ENCODE data around the gene TNS3.
"Not testable (repeated sequence)": the region's sequence is repeated elsewhere in the genome, so short reads cannot be mapped to it uniquely, and the experiment has no call there.

Gene TNS3

DNA sequence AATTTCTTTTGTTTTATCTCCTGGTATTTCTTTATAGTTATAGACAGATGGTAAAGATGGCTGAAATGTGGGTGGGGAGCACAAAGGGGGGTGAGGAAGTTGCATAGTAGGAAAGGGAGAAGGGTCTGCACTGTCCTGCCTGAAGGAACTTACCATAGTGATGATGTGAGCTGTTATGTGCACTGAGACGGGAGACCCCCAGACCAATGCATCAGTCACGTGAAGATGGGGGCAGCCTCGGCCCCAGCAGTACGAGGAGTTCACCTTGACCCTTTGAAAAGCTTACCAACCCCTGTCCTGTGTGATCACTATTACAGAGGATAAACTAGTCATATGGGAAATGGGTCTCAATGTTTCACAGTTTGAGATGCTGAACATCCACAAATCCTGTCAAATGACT is 316.3 kb downstream of the TNS3 start:
- TF ChIP-seq, protein P1, sequence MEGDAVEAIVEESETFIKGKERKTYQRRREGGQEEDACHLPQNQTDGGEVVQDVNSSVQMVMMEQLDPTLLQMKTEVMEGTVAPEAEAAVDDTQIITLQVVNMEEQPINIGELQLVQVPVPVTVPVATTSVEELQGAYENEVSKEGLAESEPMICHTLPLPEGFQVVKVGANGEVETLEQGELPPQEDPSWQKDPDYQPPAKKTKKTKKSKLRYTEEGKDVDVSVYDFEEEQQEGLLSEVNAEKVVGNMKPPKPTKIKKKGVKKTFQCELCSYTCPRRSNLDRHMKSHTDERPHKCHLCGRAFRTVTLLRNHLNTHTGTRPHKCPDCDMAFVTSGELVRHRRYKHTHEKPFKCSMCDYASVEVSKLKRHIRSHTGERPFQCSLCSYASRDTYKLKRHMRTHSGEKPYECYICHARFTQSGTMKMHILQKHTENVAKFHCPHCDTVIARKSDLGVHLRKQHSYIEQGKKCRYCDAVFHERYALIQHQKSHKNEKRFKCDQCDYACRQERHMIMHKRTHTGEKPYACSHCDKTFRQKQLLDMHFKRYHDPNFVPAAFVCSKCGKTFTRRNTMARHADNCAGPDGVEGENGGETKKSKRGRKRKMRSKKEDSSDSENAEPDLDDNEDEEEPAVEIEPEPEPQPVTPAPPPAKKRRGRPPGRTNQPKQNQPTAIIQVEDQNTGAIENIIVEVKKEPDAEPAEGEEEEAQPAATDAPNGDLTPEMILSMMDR (IDR thresholded peaks at IDR 0.05; ENCODE audit: low read depth, low read length) = no peak
- DNase-seq (ENCODE audit: low read depth, low spot score) = no peak
- H3K4me3 ChIP-seq (ENCODE audit: low read depth, low read length) = no peak overlapping the region
- in situ Hi-C loops (cut with HindIII; ENCODE audit: low sequenced_read_pairs) = no loop called here

DNA sequence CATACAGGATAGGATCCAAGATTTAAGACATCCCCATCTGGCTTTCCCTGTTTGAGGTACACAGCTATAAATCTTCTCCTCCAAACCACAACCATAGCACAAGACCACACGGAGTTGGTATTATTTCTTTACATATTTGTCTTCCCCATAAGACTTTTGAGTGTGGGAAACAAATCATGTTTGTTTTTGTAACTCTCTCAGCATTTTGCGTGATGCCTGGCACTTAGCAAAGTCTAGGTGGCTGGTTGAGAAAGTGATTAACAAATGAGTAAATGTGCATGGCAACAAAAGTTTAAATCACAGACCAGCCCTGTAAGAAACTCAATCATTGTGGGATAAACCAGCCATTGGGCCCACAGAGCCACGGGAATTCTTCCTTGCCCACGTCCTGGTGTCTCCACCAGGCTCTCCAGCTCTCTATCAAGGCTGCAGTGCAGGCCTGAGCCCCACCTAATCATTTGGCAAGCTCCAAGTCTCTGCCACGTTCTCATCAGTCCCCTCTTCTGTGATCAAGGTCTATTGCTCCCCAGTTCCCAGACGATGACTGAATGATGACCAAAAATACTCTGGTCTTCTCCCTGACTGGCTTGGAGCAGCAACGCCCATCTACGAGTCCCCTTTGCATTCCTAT is 317.8 kb downstream of the TNS3 start:
- no peak for DNase-seq (ENCODE audit: low read depth, low spot score)
- no peak overlapping the region for H3K4me3 ChIP-seq (ENCODE audit: low read depth, low read length)
- in situ Hi-C loops (cut with HindIII; ENCODE audit: low sequenced_read_pairs) = no loop called here
- TF ChIP-seq, protein P1 (IDR thresholded peaks at IDR 0.05; ENCODE audit: low read depth, low read length) = no peak

DNA sequence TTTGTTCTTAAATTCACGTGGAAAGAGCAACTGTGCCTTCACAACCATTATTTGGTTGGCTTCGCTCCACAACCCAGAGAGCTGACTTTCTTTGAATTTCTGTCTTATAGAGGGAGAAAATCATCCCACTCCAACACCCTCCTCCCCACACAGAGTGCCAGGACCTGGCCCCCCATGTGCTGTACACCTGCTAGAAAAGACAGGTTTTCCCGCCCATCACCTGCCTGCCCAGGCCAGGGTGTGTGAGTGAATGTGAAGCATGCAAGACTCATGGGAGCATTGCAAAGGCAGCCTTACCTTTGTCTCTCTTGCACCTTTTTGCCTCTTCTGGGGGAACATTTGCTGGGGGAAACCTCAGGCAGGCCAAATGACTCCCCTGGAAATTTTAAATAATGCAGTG is 319.0 kb downstream of the TNS3 start:
- H3K4me3 ChIP-seq (ENCODE audit: low read depth, low read length) = no peak overlapping the region
- in situ Hi-C loops (cut with HindIII; ENCODE audit: low sequenced_read_pairs) = no loop called here
- DNase-seq (ENCODE audit: low read depth, low spot score) = no peak
- TF ChIP-seq, protein P1 (IDR thresholded peaks at IDR 0.05; ENCODE audit: low read depth, low read length) = no peak

- DNase-seq (ENCODE audit: low read depth, low spot score); in situ Hi-C loops (cut with HindIII; ENCODE audit: low sequenced_read_pairs): not testable (repeated sequence)
Observed at GRCh38 chr7:47262160-47262559, 319.8 kb downstream of the TNS3 start.

GRCh38 chr7:47260270-47260669 is 321.6 kb downstream of the TNS3 start:
- in situ Hi-C loops (cut with HindIII; ENCODE audit: low sequenced_read_pairs) = no loop called here
- TF ChIP-seq, protein P1 (IDR thresholded peaks at IDR 0.05; ENCODE audit: low read depth, low read length) = no peak
- no peak overlapping the region for H3K4me3 ChIP-seq (ENCODE audit: low read depth, low read length)
- no peak for DNase-seq (ENCODE audit: low read depth, low spot score)

More at GRCh38 chr7:47262160-47262559, 319.8 kb downstream of the TNS3 start:
- H3K4me3 ChIP-seq (ENCODE audit: low read depth, low read length) = not testable (repeated sequence)

DNA sequence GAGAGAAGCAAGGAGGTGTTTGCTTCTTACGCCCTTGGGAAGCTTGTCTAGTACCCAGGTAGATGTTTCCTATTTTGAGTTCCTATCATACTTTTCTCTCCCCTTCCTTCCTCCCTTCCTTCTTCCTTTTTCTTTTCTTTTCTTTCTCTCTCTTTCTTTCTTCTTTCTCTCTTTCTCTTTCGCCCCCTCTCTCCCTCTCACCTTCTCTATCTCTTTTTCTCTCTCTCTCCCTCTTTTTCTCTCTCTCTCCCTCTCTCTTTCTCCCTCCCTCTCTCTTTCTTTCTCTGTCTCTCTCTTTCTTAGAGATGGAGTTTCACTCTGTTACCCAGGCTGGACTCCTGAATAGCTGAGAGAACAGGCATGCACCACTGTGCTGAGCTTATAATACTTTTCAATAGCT is 322.2 kb downstream of the TNS3 start:
- TF ChIP-seq, protein P1 (IDR thresholded peaks at IDR 0.05; ENCODE audit: low read depth, low read length) = no peak
- no peak for DNase-seq (ENCODE audit: low read depth, low spot score)
- no peak overlapping the region for H3K4me3 ChIP-seq (ENCODE audit: low read depth, low read length)
- in situ Hi-C loops (cut with HindIII; ENCODE audit: low sequenced_read_pairs) = no loop called here

- TF ChIP-seq, protein P1 (IDR thresholded peaks at IDR 0.05; ENCODE audit: low read depth, low read length) = no peak
- no peak for DNase-seq (ENCODE audit: low read depth, low spot score)
- in situ Hi-C loops (cut with HindIII; ENCODE audit: low sequenced_read_pairs) = no loop called here
- H3K4me3 ChIP-seq (ENCODE audit: low read depth, low read length) = no peak overlapping the region
Observed at GRCh38 chr7:47258798-47259197, 323.1 kb downstream of the TNS3 start.
